K562 (cell line): ENCODE data around the gene ALG12. TPM values are rescaled to one million over a fixed set of nuclear protein-coding genes. Genes with fewer than 3 reads are reported as not detected.

Experiments
- ATAC-seq: fragments of 200-7000 bp; cut with Tn5 transposase; 3 replicates; pipeline ENCODE4 v1.9.1; 2020; ENCODE audit warnings: moderate library complexity
- BruUV-seq: library from RNA; stranded (reverse); fragments of 400-500 nt; replicated peaks from 2 replicates; lab custom pipeline; 2021; lab: Mats Ljungman, UMichigan
- CTCF ChIA-PET: fragments of 300-600 bp; formaldehyde crosslinking; extraction: SDS; loops from one replicate; lab custom pipeline; 2021; ENCODE audit warnings: low intra/inter-chr PET ratio; lab: Yijun Ruan, JAX
- POLR2A ChIA-PET: fragments of 300-600, 350-650 bp; sonication (Branson Sonifier 250); formaldehyde crosslinking; extraction: SDS; loops from one replicate; lab custom pipeline; 2021; ENCODE audit warnings: antibody characterized with exemption, inconsistent platforms; lab: Yijun Ruan, JAX
- DNase-seq, 4 experiments: peaks; one replicate each; pipeline versions ENCODE4 v3.0.0 to v3.0.0-alpha.2; 2011 to 2018; ENCODE audit warnings: low spot score in 3 of 4, mixed read lengths in 3 of 4; ENCODE audit errors: extremely low read depth in 1 of 4
- FAIRE-seq: peaks from 2 replicates; lab custom pipeline; 2011; peaks lifted over from hg19 to GRCh38; lab: Jason Lieb, UNC
- H2AFZ ChIP-seq: 2 replicates; pipeline ENCODE4 v1.6.0; 2011; ENCODE audit warnings: low read depth, low read length, control low read depth, inconsistent platforms
- H3K27ac ChIP-seq: fragments of 200-600 bp; 3 replicates; pipeline ENCODE4 v1.8.0; 2011; ENCODE audit warnings: low read depth, mild to moderate bottlenecking, control low read depth, inconsistent platforms, low read length, moderate library complexity, mixed read lengths; ENCODE audit errors: extremely low read depth
- H3K27me3 ChIP-seq, 2 experiments: fragments of 300-600 bp in 1 of 2; 2 replicates in 1 of 2; 3 replicates in 1 of 2; pipeline versions ENCODE4 v1.6.0 to v1.8.0; 2011; ENCODE audit warnings: inconsistent platforms in 2 of 2, low read length in 2 of 2, mild to moderate bottlenecking in 1 of 2, mixed read lengths in 1 of 2, moderate library complexity in 1 of 2; ENCODE audit not compliant: control insufficient read depth in 2 of 2, insufficient read depth in 2 of 2
- H3K36me3 ChIP-seq: fragments of 300-600 bp; 3 replicates; pipeline ENCODE4 v1.8.0; 2011; ENCODE audit warnings: mild to moderate bottlenecking, low read length, inconsistent platforms; ENCODE audit not compliant: control insufficient read depth, insufficient read depth
- H3K4me1 ChIP-seq, 2 experiments: fragments of 200-600 bp in 1 of 2; replicated peaks in 1 of 2; 2 replicates in 1 of 2; 3 replicates in 1 of 2; pipeline versions ENCODE4 v1.5.1 to v1.8.0; 2011; ENCODE audit warnings: inconsistent platforms in 2 of 2, low read length in 2 of 2, mild to moderate bottlenecking in 1 of 2, mixed read lengths in 1 of 2, moderate library complexity in 1 of 2; ENCODE audit not compliant: control insufficient read depth in 2 of 2, insufficient read depth in 2 of 2
- H3K4me2 ChIP-seq: 2 replicates; pipeline ENCODE4 v1.6.1; 2011; ENCODE audit warnings: low read length, control low read depth, inconsistent platforms, mixed read lengths; ENCODE audit not compliant: insufficient read depth
- H3K4me3 ChIP-seq: fragments of 200-600 bp; sonication (generic), shearing (Covaris generic); 2 replicates; pipeline ENCODE4 v1.5.1; 2016; ENCODE audit warnings: control low read depth, inconsistent platforms
- H3K79me2 ChIP-seq: fragments of 200-600 bp; 3 replicates; pipeline ENCODE4 v1.8.0; 2011; ENCODE audit warnings: low read length, inconsistent platforms; ENCODE audit not compliant: control insufficient read depth, insufficient read depth
- H3K9ac ChIP-seq, 2 experiments: 2 replicates each; pipeline versions ENCODE4 v1.6.0 to v1.6.1; 2011; ENCODE audit warnings: low read depth in 2 of 2, low read length in 2 of 2, control low read depth in 1 of 2, inconsistent platforms in 1 of 2, mild to moderate bottlenecking in 1 of 2, mixed read lengths in 1 of 2; ENCODE audit not compliant: insufficient read depth in 1 of 2
- H3K9me1 ChIP-seq: one replicate; pipeline ENCODE4 v1.6.0; 2011; ENCODE audit warnings: inconsistent platforms, mild to moderate bottlenecking, low read length, moderate library complexity; ENCODE audit not compliant: control insufficient read depth, insufficient read depth
- H3K9me3 ChIP-seq: replicated peaks from 2 replicates; pipeline ENCODE4 v1.5.1; 2011; ENCODE audit warnings: low read depth, low read length, inconsistent platforms; ENCODE audit not compliant: control insufficient read depth, insufficient read depth
- H4K20me1 ChIP-seq: replicated peaks from 2 replicates; pipeline ENCODE4 v1.6.1; 2011; ENCODE audit warnings: low read length, inconsistent platforms, mixed read lengths; ENCODE audit not compliant: control insufficient read depth, insufficient read depth
- GABPA ChIP-seq: fragments of 200-800 bp; sonication (Bioruptor generic); conservative IDR thresholded peaks from 2 replicates; pipeline ENCODE4 v1.6.1; 2016; ENCODE audit warnings: low read depth, missing genetic modification characterization, missing compliant biosample characterization
- MNT ChIP-seq, 2 experiments: fragments of 450-650 bp; conservative IDR thresholded peaks; 2 replicates each; pipeline ENCODE4 v1.6.1; 2017; ENCODE audit warnings: mild to moderate bottlenecking in 2 of 2, moderate library complexity in 2 of 2
- NR2C1 ChIP-seq, 2 experiments: fragments of 450-650 bp; IDR thresholded peaks; 2 replicates each; pipeline ENCODE4 v1.6.1; 2017; ENCODE audit warnings: mild to moderate bottlenecking in 2 of 2, antibody characterized with exemption in 1 of 2, inconsistent platforms in 1 of 2, missing compliant biosample characterization in 1 of 2, missing genetic modification characterization in 1 of 2
- NR4A1 ChIP-seq, 2 experiments: fragments of 250-450 bp in 1 of 2; fragments of 450-650 bp in 1 of 2; sonication (Bioruptor Pico) in 1 of 2; IDR thresholded peaks; 2 replicates each; pipeline versions ENCODE4 v1.4.0 to v1.6.1; 2016 to 2020; ENCODE audit warnings: mild to moderate bottlenecking in 2 of 2, missing compliant biosample characterization in 1 of 2, missing genetic modification characterization in 1 of 2, moderate library complexity in 1 of 2
- POLR2G ChIP-seq: fragments of 200-400 bp; formaldehyde crosslinking; IDR thresholded peaks from 2 replicates; pipeline ENCODE4 v1.6.1; 2017; ENCODE audit warnings: low read depth, mild to moderate bottlenecking, antibody characterized with exemption, low read length, moderate library complexity
- RBBP5 ChIP-seq: fragments of 200-600 bp; sonication (generic); IDR thresholded peaks from 2 replicates; pipeline ENCODE4 v1.6.1; 2012; ENCODE audit warnings: borderline replicate concordance, mild to moderate bottlenecking, low read length, control low read depth, inconsistent platforms; ENCODE audit not compliant: insufficient read depth, poor library complexity, severe bottlenecking
- SIX5 ChIP-seq, 2 experiments: IDR thresholded peaks; 2 replicates each; pipeline ENCODE4 v1.6.1; 2011; ENCODE audit warnings: low read length in 2 of 2, borderline replicate concordance in 1 of 2, low read depth in 1 of 2, mild to moderate bottlenecking in 1 of 2, moderate library complexity in 1 of 2; ENCODE audit not compliant: insufficient read depth in 1 of 2
- SMARCE1 ChIP-seq: fragments of 450-650 bp; IDR thresholded peaks from 2 replicates; pipeline ENCODE4 v1.7.1; 2016; ENCODE audit warnings: mild to moderate bottlenecking
- SP1 ChIP-seq: sonication (generic); formaldehyde crosslinking; IDR thresholded peaks from 2 replicates; pipeline ENCODE4 v1.8.1; 2022; ENCODE audit warnings: mild to moderate bottlenecking, missing genetic modification reagents
- TAF1 ChIP-seq: IDR thresholded peaks from 2 replicates; pipeline ENCODE4 v1.6.1; 2011; ENCODE audit warnings: mild to moderate bottlenecking, low read length, moderate library complexity; ENCODE audit not compliant: insufficient read depth, control insufficient read depth, severe bottlenecking; ENCODE audit errors: extremely low read depth
- TCF7 ChIP-seq: sonication (generic); IDR thresholded peaks from 2 replicates; pipeline ENCODE4 v1.6.1; 2016; ENCODE audit warnings: antibody characterized with exemption, borderline replicate concordance
- ZNF75A ChIP-seq: fragments of 450-650 bp; formaldehyde crosslinking; IDR thresholded peaks from 2 replicates; pipeline ENCODE4 v1.4.0; 2020; ENCODE audit warnings: mild to moderate bottlenecking
- WGBS: fragments of 100-300 bp; shearing (Covaris generic); methylation state at CpG from one replicate; pipeline ENCODE4 v1.1.6; 2016; ENCODE audit warnings: low coverage, mixed read lengths; ENCODE audit not compliant: insufficient coverage; ENCODE audit errors: missing lambda C conversion rate; 5-methylcytosine and 5-hydroxymethylcytosine counted together
- in situ Hi-C: fragments of 300-500 bp; cut with MboI; formaldehyde crosslinking; loops from 4 replicates; pipeline ENCODE4 v1.15.0; 2018; ENCODE audit warnings: inconsistent platforms, mixed read lengths
- intact Hi-C: fragments of 100-400 bp; cut with micrococcal nuclease; formaldehyde crosslinking; loops from 2 replicates; pipeline ENCODE4 v1.14.2; 2022
- polyA plus RNA-seq, 8 experiments: library from polyadenylated mRNA; depleted of rRNA in 4 of 8; stranded (reverse) in 5 of 8; unstranded in 3 of 8; fragments of >200 nt; fragmentation: Nextera tagmentation in 2 of 8; fragmentation: Illumina TruSeq in 1 of 8; extraction: Ambion mirVana in 2 of 8; extraction: Trizol in 1 of 8; gene quantifications; 2 replicates each; pipeline versions ENCODE4 v1.2.1 to v1.2.3, GENCODE V29; 2011 to 2014; ENCODE audit warnings: inconsistent platforms in 1 of 8, missing spikeins in 1 of 8
- total RNA-seq, 7 experiments: library from RNA; depleted of rRNA in 6 of 7; stranded (reverse); fragments of >200 nt in 6 of 7; fragmentation: Illumina TruSeq in 2 of 7; extraction: Trizol in 2 of 7; gene quantifications; 2 replicates each; pipeline versions ENCODE4 v1.2.1 to v1.2.3, GENCODE V29; 2011 to 2021; ENCODE audit warnings: low replicate concordance in 1 of 7
- TF ChIP-seq, protein P1 (sequence below): IDR thresholded peaks from 2 replicates; pipeline ENCODE4 v1.6.1; 2011; ENCODE audit warnings: borderline replicate concordance, low read depth, mild to moderate bottlenecking, moderate library complexity, low read length; ENCODE audit not compliant: insufficient read depth, poor library complexity, severe bottlenecking
- TF ChIP-seq, protein P2 (sequence below): fragments of 250-450 bp; sonication (Bioruptor Pico); IDR thresholded peaks from 2 replicates; pipeline ENCODE4 v1.5.0; 2021

The ALG12 gene
- total and polyA plus RNA-seq, 9 of the 15 experiments (the other 6 are each of a cell fraction or from before 2014, with no cell fraction given): 0.20 to 8.5 (median 3.4) TPM

DNA sequence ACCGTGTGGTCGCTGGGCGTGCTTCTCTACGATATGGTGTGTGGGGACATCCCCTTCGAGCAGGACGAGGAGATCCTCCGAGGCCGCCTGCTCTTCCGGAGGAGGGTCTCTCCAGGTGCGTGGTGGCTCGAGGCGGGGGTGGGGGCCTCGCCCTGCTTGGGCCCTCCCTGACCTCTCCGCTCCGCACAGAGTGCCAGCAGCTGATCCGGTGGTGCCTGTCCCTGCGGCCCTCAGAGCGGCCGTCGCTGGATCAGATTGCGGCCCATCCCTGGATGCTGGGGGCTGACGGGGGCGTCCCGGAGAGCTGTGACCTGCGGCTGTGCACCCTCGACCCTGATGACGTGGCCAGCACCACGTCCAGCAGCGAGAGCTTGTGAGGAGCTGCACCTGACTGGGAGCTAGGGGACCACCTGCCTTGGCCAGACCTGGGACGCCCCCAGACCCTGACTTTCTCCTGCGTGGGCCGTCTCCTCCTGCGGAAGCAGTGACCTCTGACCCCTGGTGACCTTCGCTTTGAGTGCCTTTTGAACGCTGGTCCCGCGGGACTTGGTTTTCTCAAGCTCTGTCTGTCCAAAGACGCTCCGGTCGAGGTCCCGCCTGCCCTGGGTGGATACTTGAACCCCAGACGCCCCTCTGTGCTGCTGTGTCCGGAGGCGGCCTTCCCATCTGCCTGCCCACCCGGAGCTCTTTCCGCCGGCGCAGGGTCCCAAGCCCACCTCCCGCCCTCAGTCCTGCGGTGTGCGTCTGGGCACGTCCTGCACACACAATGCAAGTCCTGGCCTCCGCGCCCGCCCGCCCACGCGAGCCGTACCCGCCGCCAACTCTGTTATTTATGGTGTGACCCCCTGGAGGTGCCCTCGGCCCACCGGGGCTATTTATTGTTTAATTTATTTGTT is 44.8 kb upstream of the ALG12 start:
- H3K4me3 ChIP-seq: peak overlapping the region; percentile 76
- H3K9me1 ChIP-seq: no peaks in the 10 kb centered on the region
- in situ Hi-C loops: no loop called here
- intact Hi-C loops: no loop called here
- peak overlapping the region; percentile 84 for H3K27ac ChIP-seq
- POLR2A ChIA-PET: interaction anchor here (0.7 to 1.2 kb wide), 2 partner anchors 14 to 27 kb away, joined by 3 read pairs; no protein-coding TSS in a partner anchor
- H2AFZ ChIP-seq: no peak overlapping the region
- peak overlapping the region; percentile 73 for H3K4me2 ChIP-seq
- CTCF ChIA-PET: no interaction called here
- 53% methylated on average over 17 of the region's 63 CpGs for WGBS
- no peaks in the 10 kb centered on the region for H3K27me3 ChIP-seq
- ATAC-seq (no peak; the same call in 2 of the 3 replicates), FAIRE-seq (no peak), DNase-seq (no peak)
- peak overlapping the region; percentile 60 to 91; a peak in 3 of 4 replicates for H3K9ac ChIP-seq
- H4K20me1 ChIP-seq: peaks cover 15% of the 10 kb centered on the region
- BruUV-seq: no TSS peak
- peaks cover 34% of the 10 kb centered on the region; the same call in 1 of the 3 replicates for H3K36me3 ChIP-seq
- peaks cover 32 to 89% of the 10 kb centered on the region in 2 experiments for H3K4me1 ChIP-seq
- H3K79me2 ChIP-seq: peaks cover 43% of the 10 kb centered on the region
- no peaks in the 10 kb centered on the region for H3K9me3 ChIP-seq
- TF ChIP-seq RBBP5 (peak; percentile 8), NR2C1 (IDR thresholded peaks at IDR 0.05) (peak; percentile 81), NR2C1 (tag; IDR thresholded peaks at IDR 0.05) (peak; percentile 75), GABPA (tag) (0 out of 2 replicates have a peak, but pooled peaks have one; percentile 24), SMARCE1 (0 out of 2 replicates have a peak, but pooled peaks have one; percentile 4), TCF7 (no peak), SP1 (peak; percentile 38; the same call in 1 of the 2 replicates), SIX5 (IDR thresholded peaks at IDR 0.05; ENCODE audit: borderline replicate concordance in 1 of 2, insufficient read depth in 1 of 2, low read depth in 1 of 2, low read length in 2 of 2) (no peak), MNT (conservative IDR thresholded peaks at IDR 0.05) (0 out of 4 replicates have a peak, but pooled peaks of 1 of the 2 experiments have one; percentile 8), POLR2G (peak; percentile 75), ZNF75A (CRISPR knock-in tag) (no peak), TAF1 (no peak), NR4A1 (CRISPR knock-in tag; IDR thresholded peaks at IDR 0.05) (no peak), NR4A1 (tag; IDR thresholded peaks at IDR 0.05) (0 out of 2 replicates have a peak, but pooled peaks have one; percentile 36)
- TF ChIP-seq, protein P1, sequence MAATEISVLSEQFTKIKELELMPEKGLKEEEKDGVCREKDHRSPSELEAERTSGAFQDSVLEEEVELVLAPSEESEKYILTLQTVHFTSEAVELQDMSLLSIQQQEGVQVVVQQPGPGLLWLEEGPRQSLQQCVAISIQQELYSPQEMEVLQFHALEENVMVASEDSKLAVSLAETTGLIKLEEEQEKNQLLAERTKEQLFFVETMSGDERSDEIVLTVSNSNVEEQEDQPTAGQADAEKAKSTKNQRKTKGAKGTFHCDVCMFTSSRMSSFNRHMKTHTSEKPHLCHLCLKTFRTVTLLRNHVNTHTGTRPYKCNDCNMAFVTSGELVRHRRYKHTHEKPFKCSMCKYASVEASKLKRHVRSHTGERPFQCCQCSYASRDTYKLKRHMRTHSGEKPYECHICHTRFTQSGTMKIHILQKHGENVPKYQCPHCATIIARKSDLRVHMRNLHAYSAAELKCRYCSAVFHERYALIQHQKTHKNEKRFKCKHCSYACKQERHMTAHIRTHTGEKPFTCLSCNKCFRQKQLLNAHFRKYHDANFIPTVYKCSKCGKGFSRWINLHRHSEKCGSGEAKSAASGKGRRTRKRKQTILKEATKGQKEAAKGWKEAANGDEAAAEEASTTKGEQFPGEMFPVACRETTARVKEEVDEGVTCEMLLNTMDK: peak; percentile 56
- TF ChIP-seq, protein P2, sequence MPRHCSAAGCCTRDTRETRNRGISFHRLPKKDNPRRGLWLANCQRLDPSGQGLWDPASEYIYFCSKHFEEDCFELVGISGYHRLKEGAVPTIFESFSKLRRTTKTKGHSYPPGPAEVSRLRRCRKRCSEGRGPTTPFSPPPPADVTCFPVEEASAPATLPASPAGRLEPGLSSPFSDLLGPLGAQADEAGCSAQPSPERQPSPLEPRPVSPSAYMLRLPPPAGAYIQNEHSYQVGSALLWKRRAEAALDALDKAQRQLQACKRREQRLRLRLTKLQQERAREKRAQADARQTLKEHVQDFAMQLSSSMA (CRISPR knock-in tag): no peak
